Retinal pigment epithelial cell (primary cell): ENCODE results near the gene TBX20.
"Not testable (repeated sequence)": the region's sequence is repeated elsewhere in the genome, so short reads cannot be mapped to it uniquely, and the experiment has no call there.

Experiments
- DNase-seq: peaks from one replicate; pipeline ENCODE4 v3.0.0-alpha.2; 2010; ENCODE audit warnings: low read depth
- H3K4me3 ChIP-seq: 2 replicates; pipeline ENCODE4 v1.5.1; 2011; ENCODE audit warnings: mild to moderate bottlenecking, low read length, control low read depth, moderate library complexity
- TF ChIP-seq, protein P1 (sequence below): conservative IDR thresholded peaks from 2 replicates; pipeline ENCODE4 v1.5.1; 2011; ENCODE audit warnings: low read depth, low read length, control low read depth, inconsistent platforms

The TBX20 gene

DNA sequence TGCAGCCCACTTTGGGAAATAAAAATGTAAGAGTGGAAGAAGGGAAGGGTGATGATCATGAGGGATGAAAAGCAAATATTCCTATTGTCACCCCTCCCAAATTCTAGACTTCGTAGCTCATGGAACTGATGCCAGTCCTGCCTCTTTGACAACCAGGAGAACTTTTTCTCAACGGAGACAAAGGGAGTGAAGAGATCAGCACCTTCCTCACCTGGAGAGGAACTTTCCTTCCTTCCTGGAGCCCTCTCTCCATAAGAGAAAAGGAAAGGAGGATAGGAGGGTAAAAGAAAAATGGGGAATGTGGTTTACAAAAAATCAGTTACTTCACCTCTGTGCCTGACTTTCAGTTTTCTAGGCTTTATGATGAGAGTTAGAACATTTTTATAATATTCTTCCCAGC, 3.4 kb downstream of the TBX20 start:
- TF ChIP-seq, protein P1, sequence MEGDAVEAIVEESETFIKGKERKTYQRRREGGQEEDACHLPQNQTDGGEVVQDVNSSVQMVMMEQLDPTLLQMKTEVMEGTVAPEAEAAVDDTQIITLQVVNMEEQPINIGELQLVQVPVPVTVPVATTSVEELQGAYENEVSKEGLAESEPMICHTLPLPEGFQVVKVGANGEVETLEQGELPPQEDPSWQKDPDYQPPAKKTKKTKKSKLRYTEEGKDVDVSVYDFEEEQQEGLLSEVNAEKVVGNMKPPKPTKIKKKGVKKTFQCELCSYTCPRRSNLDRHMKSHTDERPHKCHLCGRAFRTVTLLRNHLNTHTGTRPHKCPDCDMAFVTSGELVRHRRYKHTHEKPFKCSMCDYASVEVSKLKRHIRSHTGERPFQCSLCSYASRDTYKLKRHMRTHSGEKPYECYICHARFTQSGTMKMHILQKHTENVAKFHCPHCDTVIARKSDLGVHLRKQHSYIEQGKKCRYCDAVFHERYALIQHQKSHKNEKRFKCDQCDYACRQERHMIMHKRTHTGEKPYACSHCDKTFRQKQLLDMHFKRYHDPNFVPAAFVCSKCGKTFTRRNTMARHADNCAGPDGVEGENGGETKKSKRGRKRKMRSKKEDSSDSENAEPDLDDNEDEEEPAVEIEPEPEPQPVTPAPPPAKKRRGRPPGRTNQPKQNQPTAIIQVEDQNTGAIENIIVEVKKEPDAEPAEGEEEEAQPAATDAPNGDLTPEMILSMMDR, result no peak
- no peak overlapping the region for H3K4me3 ChIP-seq

DNA sequence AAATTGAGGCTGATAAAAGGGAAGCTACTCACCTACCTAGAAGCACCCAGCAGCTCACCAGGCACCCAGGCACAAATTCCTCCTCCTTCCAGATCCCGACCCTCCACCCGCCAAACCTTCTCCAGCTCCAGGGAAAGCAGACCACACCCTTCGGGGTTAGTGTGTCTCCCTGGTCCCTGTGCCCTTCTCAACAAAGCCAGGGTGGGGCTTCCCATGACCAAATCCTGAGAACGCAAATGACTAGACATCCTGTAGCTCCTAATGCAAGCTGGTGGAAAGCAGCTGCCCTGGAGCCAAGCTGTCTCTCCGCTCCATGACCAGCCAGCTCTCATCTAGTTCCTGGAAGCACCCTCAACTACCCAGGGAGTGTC, 4.4 kb downstream of the TBX20 start:
- no peak overlapping the region for H3K4me3 ChIP-seq
- TF ChIP-seq, protein P1, result no peak
- no peak for DNase-seq

More for the DNA sequence above, 3.4 kb downstream of the TBX20 start:
- no peak for DNase-seq

DNA sequence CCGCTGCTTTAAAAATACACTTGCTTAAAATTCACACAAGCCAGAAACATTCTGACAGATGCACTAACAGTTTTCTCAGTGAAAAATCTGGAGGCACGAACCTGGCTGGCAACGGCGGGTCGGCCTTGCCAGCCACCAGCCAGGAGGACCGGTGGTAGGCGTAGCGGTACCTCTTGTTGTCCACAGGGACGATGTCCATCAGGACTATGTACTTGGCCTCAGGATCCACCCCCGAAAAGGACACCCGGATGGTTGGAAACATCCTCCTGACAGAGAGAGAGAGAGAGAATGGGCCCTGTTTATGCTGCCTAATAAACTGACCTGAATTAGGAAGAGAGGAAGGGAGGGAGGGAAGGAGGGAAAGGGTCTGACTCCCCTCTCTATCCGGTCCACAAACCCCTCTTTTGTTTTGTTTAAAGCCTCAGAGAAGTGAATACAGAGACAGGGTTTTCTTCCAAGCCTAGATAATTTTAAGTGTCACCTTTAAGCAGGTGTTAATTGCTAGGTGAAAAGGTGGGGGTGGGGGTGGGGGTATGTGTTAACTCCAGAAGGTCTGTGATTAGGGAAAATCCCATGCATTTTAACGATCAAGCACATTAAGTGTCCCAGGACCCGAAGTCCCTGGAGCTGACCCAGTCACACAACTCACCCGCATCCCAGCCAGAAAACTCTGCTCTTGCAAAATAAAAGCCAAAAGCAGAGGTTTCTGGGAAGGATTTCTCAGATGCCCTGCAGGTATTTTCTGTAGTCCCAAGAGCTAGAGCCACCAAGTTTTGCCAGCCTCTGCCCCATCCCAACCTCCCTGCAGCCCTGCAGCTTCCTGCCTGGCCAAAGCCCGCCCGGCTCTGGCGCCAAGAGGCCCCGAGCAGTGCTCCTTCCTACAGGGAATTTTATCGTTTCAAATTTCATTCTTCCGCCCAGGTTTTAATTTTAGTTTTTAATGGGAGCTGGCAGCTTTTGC, 5.0 kb downstream of the TBX20 start:
- H3K4me3 ChIP-seq, result no peak overlapping the region
- no peak for DNase-seq

DNA sequence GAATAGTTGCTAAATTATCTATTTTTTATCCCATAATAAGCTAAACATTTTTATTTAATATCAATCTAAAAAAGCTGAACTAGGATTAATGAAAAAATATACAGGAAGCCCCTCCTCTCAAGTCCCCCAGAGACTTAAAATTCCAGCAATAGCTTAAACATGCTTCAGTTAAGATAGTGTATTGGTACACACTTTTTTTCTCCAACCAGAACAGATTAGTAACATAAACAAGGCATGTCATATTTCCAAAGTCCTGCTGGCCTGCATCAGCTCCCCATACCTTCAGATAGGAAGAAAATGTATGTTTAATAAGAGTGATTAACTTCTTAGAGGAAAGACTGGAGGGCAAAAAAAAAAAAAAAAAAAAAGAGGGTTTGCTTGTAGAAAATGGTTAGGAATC, 7.1 kb downstream of the TBX20 start:
- H3K4me3 ChIP-seq, result no peak overlapping the region
- TF ChIP-seq, protein P1, result no peak
- DNase-seq, result no peak

More for the DNA sequence above, 5.0 kb downstream of the TBX20 start:
- TF ChIP-seq, protein P1, result no peak

DNA sequence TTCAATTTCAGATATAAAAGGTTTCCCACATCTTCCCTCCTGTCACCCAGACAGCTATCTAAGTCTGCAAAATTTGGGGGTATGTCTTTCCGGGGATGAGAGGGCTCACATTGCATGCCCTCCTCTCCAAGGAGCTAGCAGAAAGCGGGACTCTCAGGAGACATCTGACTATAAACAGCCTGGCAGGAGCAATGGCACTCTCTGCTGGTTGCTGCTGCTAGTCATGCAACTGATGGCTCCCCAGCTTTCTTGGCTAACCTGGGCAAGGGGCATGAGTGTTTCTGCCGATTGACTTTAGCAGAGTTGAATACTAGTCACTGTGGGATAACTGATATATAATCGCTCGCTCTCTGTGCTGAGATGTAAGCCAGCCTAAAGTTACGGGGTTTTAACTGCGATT, 12.0 kb downstream of the TBX20 start:
- DNase-seq, result no peak
- no peak overlapping the region for H3K4me3 ChIP-seq
- TF ChIP-seq, protein P1, result peak; percentile 74

DNA sequence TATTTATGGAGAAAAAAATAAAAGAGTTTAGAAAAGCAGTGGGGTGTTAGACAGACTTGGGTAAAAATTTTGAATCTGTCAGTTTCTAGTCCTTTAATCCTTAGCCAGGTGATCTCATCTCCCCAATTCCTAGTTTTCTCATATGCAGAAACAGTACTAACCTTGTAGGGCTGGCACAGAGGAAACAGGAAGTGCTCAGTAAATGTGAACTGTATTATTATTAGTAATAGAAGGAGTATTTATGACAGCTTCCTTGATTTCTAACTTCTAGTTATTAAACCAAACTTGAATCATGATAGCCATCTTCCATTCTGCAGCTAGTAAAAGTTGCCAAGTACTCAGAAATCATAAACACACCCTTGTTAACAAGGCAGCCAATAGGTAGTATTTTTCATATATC, 12.5 kb downstream of the TBX20 start:
- TF ChIP-seq, protein P1, result no peak
- no peak for DNase-seq
- no peak overlapping the region for H3K4me3 ChIP-seq

DNA sequence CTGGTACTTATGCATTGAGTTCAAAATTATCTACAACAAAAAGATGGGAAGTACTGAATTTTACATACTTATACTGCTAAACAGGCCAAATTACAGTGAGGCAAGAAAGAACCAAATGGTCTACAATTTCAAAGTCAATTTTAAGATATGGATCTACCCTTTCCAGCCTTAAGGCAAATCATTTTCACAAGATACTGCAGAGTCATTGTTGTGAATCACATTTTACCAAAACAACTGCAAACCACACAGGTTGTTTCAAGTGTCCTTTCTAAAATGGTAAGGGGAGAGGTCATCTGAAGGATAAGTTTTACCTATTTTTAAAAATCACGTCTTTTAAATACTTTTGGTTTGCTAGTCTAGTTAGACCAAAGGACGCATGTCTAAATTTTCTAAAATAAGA, 12.9 kb downstream of the TBX20 start:
- H3K4me3 ChIP-seq, DNase-seq: not testable (repeated sequence)

DNA sequence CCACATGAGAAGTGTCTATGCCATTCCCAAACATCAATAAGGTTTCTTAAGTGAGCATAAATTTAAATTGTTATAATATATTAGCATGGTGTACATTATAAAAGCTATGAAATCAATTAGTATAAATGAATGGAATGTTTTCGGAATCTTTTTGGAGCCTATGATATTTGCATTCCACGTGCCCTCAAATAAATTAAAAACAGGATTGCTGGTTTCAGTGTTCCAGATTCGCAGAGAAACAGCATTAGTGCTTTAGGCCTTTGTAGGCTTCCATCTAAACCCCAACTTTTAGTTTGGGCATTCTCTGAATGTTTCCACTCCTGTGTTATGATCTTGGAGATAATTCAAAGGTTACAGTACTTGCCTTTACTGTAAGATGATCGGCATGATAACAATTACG, 15.4 kb downstream of the TBX20 start:
- H3K4me3 ChIP-seq, DNase-seq: not testable (repeated sequence)
